ENCODE data around the gene MND1. TPM values are rescaled to one million over a fixed set of nuclear protein-coding genes. Genes with fewer than 3 reads are reported as not detected.

The MND1 gene, protein sequence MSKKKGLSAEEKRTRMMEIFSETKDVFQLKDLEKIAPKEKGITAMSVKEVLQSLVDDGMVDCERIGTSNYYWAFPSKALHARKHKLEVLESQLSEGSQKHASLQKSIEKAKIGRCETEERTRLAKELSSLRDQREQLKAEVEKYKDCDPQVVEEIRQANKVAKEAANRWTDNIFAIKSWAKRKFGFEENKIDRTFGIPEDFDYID
- 10 to 100 TPM; 34.1 to 41.9 TPM for total RNA-seq

DNA sequence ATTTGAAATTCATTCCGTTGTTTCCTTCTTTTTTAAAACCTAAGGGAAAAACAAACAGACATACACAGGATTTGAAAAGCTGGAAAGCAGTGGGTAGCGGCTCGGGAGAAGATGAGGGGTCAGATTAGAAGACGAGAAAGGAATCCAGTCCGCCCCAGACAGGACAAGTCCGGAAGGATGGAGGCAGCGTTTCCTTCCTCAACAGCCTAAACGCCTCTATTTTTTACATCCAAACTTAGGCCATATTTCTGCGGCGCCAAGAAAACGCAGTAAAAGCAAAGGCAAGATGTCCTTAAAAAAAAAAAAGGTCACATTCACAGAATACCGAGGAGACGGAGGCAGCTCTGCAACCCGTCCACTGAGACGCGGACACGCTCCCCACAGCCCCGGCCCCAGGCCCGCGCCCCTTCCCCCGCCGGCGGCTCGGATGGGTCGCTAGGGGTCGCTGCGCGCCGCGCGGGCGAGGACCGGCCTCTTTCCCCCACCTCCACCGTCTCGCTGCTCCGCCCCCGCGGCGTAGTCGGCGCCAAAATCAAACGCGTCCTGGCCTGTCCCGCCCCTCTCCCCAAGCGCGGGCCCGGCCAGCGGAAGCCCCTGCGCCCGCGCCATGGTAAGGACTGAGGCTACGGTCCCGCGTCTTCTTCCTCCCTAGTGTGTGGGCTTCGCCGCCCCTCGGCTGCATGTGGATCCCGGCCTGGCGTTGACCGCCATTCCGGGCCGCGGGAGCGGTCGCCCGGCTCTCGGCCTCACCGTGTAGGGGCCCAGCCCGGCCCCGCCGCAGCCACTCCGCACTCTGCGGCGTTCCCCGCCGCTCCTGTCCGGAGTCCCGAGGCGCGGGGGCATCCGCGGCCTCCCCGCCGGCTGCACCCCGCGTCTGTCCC is at the start of gene MND1:
TSS of gene MND1 (plus strand) at position 558 of the 881 bp plus-strand sequence. CDS start at position 608, 50 bp downstream.
- POLR2A ChIA-PET = no interaction called here

DNA sequence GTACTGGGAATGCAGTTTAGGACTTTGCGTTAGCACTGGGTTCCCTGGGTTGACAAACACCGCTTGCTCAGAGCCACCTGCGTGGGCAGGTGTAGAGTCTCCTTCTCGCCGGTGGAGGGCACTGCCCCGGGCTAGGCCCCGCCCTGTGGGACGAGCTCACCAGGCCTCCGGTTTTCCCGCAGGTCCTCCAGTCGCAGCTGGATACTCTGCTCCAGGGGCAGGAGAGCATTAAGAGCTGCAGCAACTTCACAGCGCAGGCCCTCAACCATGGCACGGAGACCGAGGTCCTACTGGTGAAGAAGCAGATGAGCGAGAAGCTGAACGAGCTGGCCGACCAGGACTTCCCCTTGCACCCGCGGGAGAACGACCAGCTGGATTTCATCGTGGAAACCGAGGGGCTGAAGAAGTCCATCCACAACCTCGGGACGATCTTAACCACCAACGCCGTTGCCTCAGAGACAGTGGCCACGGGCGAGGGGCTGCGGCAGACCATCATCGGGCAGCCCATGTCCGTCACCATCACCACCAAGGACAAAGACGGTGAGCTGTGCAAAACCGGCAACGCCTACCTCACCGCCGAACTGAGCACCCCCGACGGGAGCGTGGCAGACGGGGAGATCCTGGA is 49.2 kb upstream of the MND1 start:
- DNase-seq (no peak), ATAC-seq (no peak)
- H3K27me3 Mint-ChIP-seq = no peaks in the 10 kb centered on the region
- CTCF ChIA-PET = interaction anchor here (0.5 to 1.6 kb wide), 4 partner anchors 10 to 212 kb away, joined by 3 to 4 read pairs (median 3); no protein-coding TSS in a partner anchor
- no peak overlapping the region for H3K27ac Mint-ChIP-seq
- H3K36me3 Mint-ChIP-seq (ENCODE audit: low read depth) = peaks cover 6% of the 10 kb centered on the region
- H3K4me3 Mint-ChIP-seq = no peak overlapping the region
- H3K4me1 Mint-ChIP-seq = peaks cover 5% of the 10 kb centered on the region
- POLR2A ChIA-PET = no interaction called here
- intact Hi-C loops (cut with DNase I, micrococcal nuclease) = no loop called here
- H3K9me3 Mint-ChIP-seq (ENCODE audit: low read depth) = peaks cover 6% of the 10 kb centered on the region

More for the DNA sequence above, at the start of gene MND1:
- peak within 1 kb of the TSS; percentile 85 for H3K4me3 Mint-ChIP-seq
- ATAC-seq (peak; percentile 93), DNase-seq (peak; percentile 96)
- H3K27me3 Mint-ChIP-seq = peaks cover 7% of the 10 kb centered on the region
- intact Hi-C loops (cut with DNase I, micrococcal nuclease) = loop anchor here (1.0 to 5.0 kb wide), 10 partner anchors 89 to 408 kb away; partner anchors contain the start of gene TMEM131L (in 1 of the 2)
- H3K4me1 Mint-ChIP-seq = peaks cover 36% of the 10 kb centered on the region
- CTCF ChIA-PET = interaction anchor here (0.6 to 5.6 kb wide), 16 partner anchors 39 to 406 kb away, joined by 3 to 39 read pairs (median 4); partner anchors contain the start of gene TMEM131L
- peaks cover 7% of the 10 kb centered on the region for H3K36me3 Mint-ChIP-seq (ENCODE audit: low read depth)
- H3K27ac Mint-ChIP-seq = peak within 1 kb of the TSS; percentile 90
- H3K9me3 Mint-ChIP-seq (ENCODE audit: low read depth) = no peaks in the 10 kb centered on the region

DNA sequence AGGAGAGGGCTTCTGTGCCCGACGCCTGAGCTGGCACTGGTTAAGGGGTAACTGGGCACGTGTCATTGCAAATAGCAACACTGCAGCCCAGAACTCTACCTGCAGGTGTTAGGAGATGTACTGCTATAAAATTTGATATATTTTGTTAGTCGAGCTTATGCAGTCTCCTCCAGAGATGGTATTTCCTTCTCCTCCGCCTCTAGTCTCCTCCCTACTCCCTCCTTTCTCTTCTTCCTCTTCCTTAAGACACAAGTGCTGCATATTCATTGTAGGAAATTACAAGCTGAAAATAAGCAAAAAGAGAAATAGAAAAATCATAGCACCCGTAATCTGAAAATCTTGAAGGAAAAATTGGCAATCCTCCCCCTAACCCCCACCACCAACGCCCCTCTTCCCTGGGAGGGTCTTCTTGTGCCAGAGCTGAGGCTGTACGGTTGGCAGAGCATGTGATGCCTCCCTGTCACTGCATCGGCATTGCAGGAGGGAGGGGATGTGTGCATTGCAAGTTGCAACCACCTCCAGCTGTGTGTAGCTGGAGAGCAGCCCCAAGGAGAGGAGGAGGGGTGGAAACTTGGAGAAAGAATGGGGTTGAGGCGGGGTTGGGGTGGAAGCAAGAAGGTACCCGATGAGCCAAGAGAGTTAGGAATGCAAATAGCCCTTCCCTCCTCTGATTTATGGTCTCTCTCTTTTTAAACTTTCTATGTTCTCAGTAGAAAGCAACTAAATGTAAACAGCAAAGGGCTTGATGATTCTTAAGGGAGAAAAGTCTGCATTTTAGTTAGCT is 48.3 kb upstream of the MND1 start:
- intact Hi-C loops (cut with DNase I, micrococcal nuclease) = no loop called here
- no peak for DNase-seq
- Mint-ChIP-seq H3K9me3 (ENCODE audit: low read depth) (peaks cover 6% of the 10 kb centered on the region), H3K27me3 (no peaks in the 10 kb centered on the region), H3K36me3 (ENCODE audit: low read depth) (peaks cover 6% of the 10 kb centered on the region), H3K27ac (no peak overlapping the region), H3K4me1 (peaks cover 5% of the 10 kb centered on the region), H3K4me3 (no peak overlapping the region)
- no peak for ATAC-seq
- ChIA-PET POLR2A (no interaction called here), CTCF (interaction anchor here (0.7 kb wide), 1 partner anchor 17 kb away, joined by 3 read pairs; no protein-coding TSS in a partner anchor)

DNA sequence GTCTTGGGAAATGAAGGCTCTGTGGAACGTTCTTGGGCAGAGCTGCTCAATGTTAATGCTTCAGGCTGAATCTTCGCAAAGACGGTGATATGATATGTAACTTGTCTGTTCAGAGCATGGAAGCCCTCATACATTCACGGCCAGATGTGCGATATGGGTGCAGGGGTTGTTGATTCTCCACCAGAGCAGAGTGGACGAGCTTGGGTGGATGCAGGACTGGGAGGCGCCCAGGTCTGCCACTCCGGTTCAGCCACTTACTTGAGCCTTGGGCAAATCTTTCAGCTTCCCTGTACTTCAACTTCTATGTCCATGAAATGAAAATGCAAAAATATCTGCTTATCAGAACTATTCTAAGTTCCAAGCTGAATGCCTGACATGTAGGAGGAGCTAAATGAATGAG is 47.4 kb upstream of the MND1 start:
- intact Hi-C loops (cut with DNase I, micrococcal nuclease) = no loop called here
- Mint-ChIP-seq H3K27ac (no peak overlapping the region), H3K27me3 (no peaks in the 10 kb centered on the region), H3K36me3 (ENCODE audit: low read depth) (peaks cover 7% of the 10 kb centered on the region), H3K9me3 (ENCODE audit: low read depth) (peaks cover 7% of the 10 kb centered on the region), H3K4me1 (peaks cover 5% of the 10 kb centered on the region), H3K4me3 (no peak overlapping the region)
- ChIA-PET CTCF (interaction anchor here (0.6 to 0.7 kb wide), 2 partner anchors 18 to 466 kb away, joined by 3 to 5 read pairs; no protein-coding TSS in a partner anchor), POLR2A (no interaction called here)
- DNase-seq = no peak
- ATAC-seq = no peak

DNA sequence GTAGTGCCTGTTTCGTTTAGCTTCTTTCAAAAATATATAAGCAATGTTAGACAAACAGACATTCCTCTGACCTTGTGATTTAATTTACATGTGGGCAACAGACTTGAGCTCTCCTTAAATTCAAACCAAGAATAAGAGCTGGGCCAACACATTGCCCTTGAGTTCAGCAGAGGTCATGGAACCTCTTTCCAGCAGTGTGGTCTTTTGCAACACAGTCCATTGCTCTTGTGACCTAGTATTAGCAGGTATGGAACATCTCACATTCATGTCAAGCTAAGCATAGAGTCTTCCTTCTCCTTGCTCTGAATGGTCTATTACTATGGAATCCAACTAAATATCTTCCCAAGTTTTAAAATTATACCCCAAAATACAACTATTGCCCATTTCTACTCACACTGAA is 33.7 kb upstream of the MND1 start:
- intact Hi-C loops (cut with DNase I, micrococcal nuclease) = no loop called here

DNA sequence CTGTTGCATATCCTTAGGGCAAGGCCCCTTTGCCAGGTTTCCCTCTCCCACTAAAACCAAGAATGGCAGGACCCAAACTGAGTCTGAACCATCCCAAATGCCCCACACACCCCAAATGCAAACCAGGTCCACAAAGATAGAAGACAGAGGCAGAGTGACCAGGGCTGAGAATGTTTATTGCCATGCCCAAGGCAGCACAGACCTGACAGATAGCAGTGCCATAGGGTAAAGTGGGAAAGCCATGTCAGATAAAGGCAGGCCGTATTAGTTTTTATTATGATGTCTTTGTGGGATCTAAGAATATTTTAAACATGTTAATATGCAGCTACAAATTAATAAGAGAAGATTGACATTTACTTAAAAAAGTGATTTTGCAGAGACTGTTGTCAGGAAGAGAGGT is 29.6 kb upstream of the MND1 start:
- H3K4me3 Mint-ChIP-seq = no peak overlapping the region
- DNase-seq (no peak), ATAC-seq (no peak)
- no peaks in the 10 kb centered on the region for H3K9me3 Mint-ChIP-seq (ENCODE audit: low read depth)
- H3K4me1 Mint-ChIP-seq = no peaks in the 10 kb centered on the region
- H3K27me3 Mint-ChIP-seq = no peaks in the 10 kb centered on the region
- no peaks in the 10 kb centered on the region for H3K36me3 Mint-ChIP-seq (ENCODE audit: low read depth)
- intact Hi-C loops (cut with DNase I, micrococcal nuclease) = loop anchor here (5.0 kb wide), 3 partner anchors 93 to 468 kb away; no protein-coding TSS in a partner anchor
- H3K27ac Mint-ChIP-seq = no peak overlapping the region
- POLR2A ChIA-PET = no interaction called here
- CTCF ChIA-PET = interaction anchor here (1.0 to 1.3 kb wide), 2 partner anchors 172 to 188 kb away, joined by 3 to 5 read pairs; no protein-coding TSS in a partner anchor

More for the DNA sequence above, 33.7 kb upstream of the MND1 start:
- Mint-ChIP-seq H3K27me3 (no peaks in the 10 kb centered on the region), H3K9me3 (ENCODE audit: low read depth) (no peaks in the 10 kb centered on the region), H3K4me3 (no peak overlapping the region), H3K36me3 (ENCODE audit: low read depth) (no peaks in the 10 kb centered on the region), H3K27ac (no peak overlapping the region), H3K4me1 (no peaks in the 10 kb centered on the region)
- ATAC-seq (no peak), DNase-seq (no peak)
- ChIA-PET POLR2A (no interaction called here), CTCF (interaction anchor here (0.5 to 0.7 kb wide), 2 partner anchors 10 to 183 kb away, joined by 3 read pairs; no protein-coding TSS in a partner anchor)

DNA sequence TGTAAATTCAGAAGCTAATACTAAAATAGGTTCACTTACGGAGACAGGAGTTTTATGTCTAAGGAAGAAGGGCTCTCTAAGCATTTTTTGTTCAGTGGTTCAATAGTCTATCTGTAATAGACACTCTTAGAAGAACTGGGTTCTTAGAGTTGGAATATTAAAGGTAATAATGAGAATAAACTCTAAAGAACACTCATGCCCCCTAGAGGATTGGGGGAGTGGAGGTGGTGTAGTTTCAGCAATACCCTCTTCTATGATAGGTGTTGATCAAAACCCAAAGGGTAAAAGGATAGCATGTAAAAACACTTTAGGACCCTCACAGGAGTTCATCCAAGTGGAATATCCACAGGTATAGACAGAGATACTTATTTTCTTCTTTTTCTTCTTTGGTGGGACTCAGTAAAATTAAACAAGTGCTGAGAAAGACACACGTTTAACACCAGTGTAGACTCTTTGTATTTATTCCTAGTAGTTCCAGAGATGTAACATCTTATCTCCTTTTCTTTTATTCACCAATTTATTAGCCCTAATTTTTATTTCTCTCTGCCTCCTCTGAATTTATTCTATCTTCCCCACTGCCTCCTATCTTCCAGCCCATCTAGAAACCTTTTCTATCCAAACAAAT is 25.7 kb upstream of the MND1 start:
- CTCF ChIA-PET = interaction anchor here (0.6 to 1.8 kb wide), 10 partner anchors 11 to 471 kb away, joined by 3 to 7 read pairs (median 3); no protein-coding TSS in a partner anchor
- POLR2A ChIA-PET = interaction anchor here (0.7 kb wide), 1 partner anchor 414 kb away, joined by 4 read pairs; no protein-coding TSS in a partner anchor
- ATAC-seq (peak; percentile 58), DNase-seq (peak; percentile 40)
- H3K4me1 Mint-ChIP-seq = no peaks in the 10 kb centered on the region
- no peaks in the 10 kb centered on the region for H3K9me3 Mint-ChIP-seq (ENCODE audit: low read depth)
- intact Hi-C loops (cut with DNase I, micrococcal nuclease) = loop anchor here (1.0 to 5.0 kb wide), 5 partner anchors 97 to 472 kb away; no protein-coding TSS in a partner anchor
- H3K27ac Mint-ChIP-seq = no peak overlapping the region
- no peak overlapping the region for H3K4me3 Mint-ChIP-seq
- H3K36me3 Mint-ChIP-seq (ENCODE audit: low read depth) = no peaks in the 10 kb centered on the region
- no peaks in the 10 kb centered on the region for H3K27me3 Mint-ChIP-seq

DNA sequence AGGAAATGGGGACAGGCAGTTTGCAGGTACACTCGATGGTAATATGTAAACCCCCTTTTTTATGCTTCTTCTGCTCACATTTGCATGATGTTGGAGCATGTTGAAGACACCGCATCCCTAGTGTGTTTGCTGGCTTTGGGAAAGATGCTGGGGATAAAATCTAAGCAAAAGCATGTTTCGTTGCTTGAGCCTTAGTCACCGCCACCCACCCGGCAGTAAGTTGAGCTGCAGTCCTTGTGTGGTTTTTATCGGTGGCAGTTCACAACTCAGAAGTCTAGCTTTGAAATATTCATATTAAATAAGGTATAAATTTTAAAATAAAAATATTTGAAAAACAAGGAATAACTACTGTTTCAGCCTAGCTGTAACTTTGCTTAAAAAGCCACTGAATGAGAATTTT is 21.7 kb upstream of the MND1 start:
- H3K4me1 Mint-ChIP-seq = no peaks in the 10 kb centered on the region
- no peak for ATAC-seq
- no peaks in the 10 kb centered on the region for H3K36me3 Mint-ChIP-seq (ENCODE audit: low read depth)
- intact Hi-C loops (cut with DNase I, micrococcal nuclease) = no loop called here
- H3K4me3 Mint-ChIP-seq = no peak overlapping the region
- POLR2A ChIA-PET = no interaction called here
- CTCF ChIA-PET = interaction anchor here (0.6 to 1.5 kb wide), 6 partner anchors 14 to 239 kb away, joined by 3 to 5 read pairs (median 4); no protein-coding TSS in a partner anchor
- H3K27me3 Mint-ChIP-seq = no peaks in the 10 kb centered on the region
- H3K9me3 Mint-ChIP-seq (ENCODE audit: low read depth) = no peaks in the 10 kb centered on the region
- no peak overlapping the region for H3K27ac Mint-ChIP-seq
- no peak for DNase-seq

DNA sequence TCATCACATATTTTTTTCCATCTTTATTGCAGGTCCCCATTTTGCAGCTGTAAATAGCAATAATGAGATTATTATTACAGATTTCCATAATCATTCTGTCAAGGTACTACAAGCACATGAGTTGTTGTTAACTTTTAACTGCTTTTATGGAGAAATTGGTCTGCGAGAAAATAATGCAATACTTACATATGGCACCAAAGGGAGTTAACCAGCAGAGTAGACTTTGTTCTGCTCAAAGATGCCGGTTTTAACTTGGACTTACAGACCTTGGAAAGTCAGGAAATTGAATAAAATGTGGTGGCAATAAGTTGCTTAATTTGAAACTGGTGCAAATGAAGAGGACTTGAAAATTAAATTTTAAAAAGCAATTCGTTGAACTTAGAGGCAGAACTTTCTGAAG is 20.4 kb upstream of the MND1 start:
- ChIA-PET CTCF (interaction anchor here (0.9 to 1.0 kb wide), 2 partner anchors 83 to 319 kb away, joined by 3 read pairs; no protein-coding TSS in a partner anchor), POLR2A (no interaction called here)
- Mint-ChIP-seq H3K4me1 (no peaks in the 10 kb centered on the region), H3K36me3 (ENCODE audit: low read depth) (no peaks in the 10 kb centered on the region), H3K9me3 (ENCODE audit: low read depth) (no peaks in the 10 kb centered on the region), H3K4me3 (no peak overlapping the region), H3K27ac (no peak overlapping the region), H3K27me3 (no peaks in the 10 kb centered on the region)
- DNase-seq = no peak
- no peak for ATAC-seq
- intact Hi-C loops (cut with DNase I, micrococcal nuclease) = no loop called here

DNA sequence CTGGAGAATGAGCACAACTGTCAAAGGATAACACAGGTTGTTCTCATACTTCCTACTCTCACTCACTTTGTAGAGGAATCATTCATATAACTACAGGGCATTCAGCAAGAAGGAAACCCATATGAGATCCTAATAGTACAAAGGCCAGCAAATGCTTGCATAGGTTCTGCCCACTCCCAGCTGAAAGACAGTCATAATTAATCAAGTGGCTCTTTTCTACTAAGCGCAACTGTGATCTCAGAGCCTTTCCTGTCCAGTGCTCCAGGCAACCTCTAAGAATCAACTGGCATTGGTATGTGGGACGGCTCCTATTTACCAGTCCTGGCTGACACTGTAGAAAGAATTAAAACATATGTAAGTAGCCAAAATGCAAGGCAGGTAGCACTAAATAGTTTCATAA is 18.9 kb upstream of the MND1 start:
- H3K9me3 Mint-ChIP-seq (ENCODE audit: low read depth) = no peaks in the 10 kb centered on the region
- no peaks in the 10 kb centered on the region for H3K27me3 Mint-ChIP-seq
- no peak overlapping the region for H3K27ac Mint-ChIP-seq
- intact Hi-C loops (cut with DNase I, micrococcal nuclease) = no loop called here
- ChIA-PET POLR2A (no interaction called here), CTCF (interaction anchor here (1.0 to 1.8 kb wide), 4 partner anchors 20 to 425 kb away, joined by 3 to 6 read pairs (median 4); no protein-coding TSS in a partner anchor)
- H3K36me3 Mint-ChIP-seq (ENCODE audit: low read depth) = no peaks in the 10 kb centered on the region
- ATAC-seq (no peak), DNase-seq (no peak)
- no peak overlapping the region for H3K4me3 Mint-ChIP-seq
- no peaks in the 10 kb centered on the region for H3K4me1 Mint-ChIP-seq
